Measurements from ENCODE around the gene FOXF1.

The FOXF1 gene

DNA sequence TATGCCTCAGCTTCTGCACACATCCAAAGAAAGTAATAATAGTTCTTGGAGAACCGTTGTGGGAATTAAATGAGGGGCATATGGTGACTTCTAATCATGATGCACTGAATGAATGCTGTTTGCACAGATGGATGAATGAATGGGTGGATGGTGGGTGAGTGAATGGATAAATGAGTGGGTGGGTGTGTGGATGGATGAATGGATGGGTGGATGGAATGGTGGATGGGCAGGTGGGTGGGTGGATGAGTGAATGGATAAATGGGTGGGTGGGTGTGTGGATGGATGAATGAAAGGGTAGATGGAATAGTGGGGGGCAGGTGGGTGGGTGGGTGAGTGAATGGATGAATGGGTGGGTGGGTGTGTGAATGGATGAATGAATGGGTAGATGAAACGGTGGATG, 44.9 kb upstream of the FOXF1 start:
- CTCF ChIA-PET = no interaction called here
- POLR2A ChIA-PET = no interaction called here
- no peak for TF ChIP-seq FOXM1 (IDR thresholded peaks at IDR 0.05; ENCODE audit: borderline replicate concordance)
- no peak for TF ChIP-seq SP1 (IDR thresholded peaks at IDR 0.05)
- TF ChIP-seq ZNF384 (IDR thresholded peaks at IDR 0.05) = no peak
- TF ChIP-seq SUZ12 (IDR thresholded peaks at IDR 0.05) = no peak
- no peak for TF ChIP-seq FOXK2 (IDR thresholded peaks at IDR 0.05)
- TF ChIP-seq FOXA1 (IDR thresholded peaks at IDR 0.05) = no peak
- no peak for TF ChIP-seq HDGF (IDR thresholded peaks at IDR 0.05; ENCODE audit: borderline replicate concordance)
- no peak for TF ChIP-seq ELF4 (IDR thresholded peaks at IDR 0.05)
- TF ChIP-seq, protein P1, sequence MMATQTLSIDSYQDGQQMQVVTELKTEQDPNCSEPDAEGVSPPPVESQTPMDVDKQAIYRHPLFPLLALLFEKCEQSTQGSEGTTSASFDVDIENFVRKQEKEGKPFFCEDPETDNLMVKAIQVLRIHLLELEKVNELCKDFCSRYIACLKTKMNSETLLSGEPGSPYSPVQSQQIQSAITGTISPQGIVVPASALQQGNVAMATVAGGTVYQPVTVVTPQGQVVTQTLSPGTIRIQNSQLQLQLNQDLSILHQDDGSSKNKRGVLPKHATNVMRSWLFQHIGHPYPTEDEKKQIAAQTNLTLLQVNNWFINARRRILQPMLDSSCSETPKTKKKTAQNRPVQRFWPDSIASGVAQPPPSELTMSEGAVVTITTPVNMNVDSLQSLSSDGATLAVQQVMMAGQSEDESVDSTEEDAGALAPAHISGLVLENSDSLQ (IDR thresholded peaks at IDR 0.05) = no peak
- no peak for TF ChIP-seq NFRKB (IDR thresholded peaks at IDR 0.05)
- TF ChIP-seq CTBP1 (IDR thresholded peaks at IDR 0.05; ENCODE audit: borderline replicate concordance) = no peak
- TF ChIP-seq BHLHE40 (IDR thresholded peaks at IDR 0.05; ENCODE audit: borderline replicate concordance) = no peak
- no peak for TF ChIP-seq ARNT (IDR thresholded peaks at IDR 0.05)
- TF ChIP-seq L3MBTL2 (conservative IDR thresholded peaks at IDR 0.05) = no peak
- no peak for DNase-seq (ENCODE audit: extremely low spot score)

DNA sequence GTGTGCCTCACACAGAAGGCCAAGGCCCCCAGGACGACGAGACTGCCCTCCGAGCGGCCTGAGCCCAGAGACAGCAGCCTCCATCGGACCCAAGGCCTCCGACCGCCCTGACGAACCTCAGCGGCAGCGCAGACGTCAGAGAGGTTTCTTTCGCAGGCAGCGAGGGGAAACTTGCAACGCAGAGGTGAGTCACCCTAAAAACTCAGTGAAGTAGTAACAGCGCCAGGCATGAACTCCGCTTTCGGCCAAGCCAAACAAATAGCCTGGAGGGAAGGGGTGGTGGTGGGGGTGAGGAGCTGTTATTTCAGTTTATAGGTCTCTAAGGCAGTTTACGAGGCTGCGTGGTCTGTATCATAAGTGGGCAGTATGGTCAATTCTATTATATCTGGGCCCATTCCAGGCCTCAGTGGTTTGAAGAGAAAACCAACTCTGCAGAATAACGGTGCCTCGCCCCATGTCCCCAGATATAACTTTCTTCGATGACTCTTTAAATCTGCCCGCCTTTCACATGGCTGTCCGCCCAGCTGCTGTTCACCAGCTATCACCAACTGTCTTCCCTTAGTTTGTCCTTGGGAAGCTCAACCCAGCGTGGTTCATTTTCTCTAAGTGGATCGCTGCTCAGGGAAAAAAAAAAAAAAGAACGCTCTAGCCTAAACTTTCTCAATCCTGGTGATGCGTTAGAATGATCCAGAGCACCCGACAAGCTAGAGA, 43.5 kb upstream of the FOXF1 start:
- POLR2A ChIA-PET = interaction anchor here (0.8 kb wide), 1 partner anchor 11 kb away, joined by 3 read pairs; no protein-coding TSS in a partner anchor
- no peak for DNase-seq (ENCODE audit: extremely low spot score)
- CTCF ChIA-PET = interaction anchor here (0.6 kb wide), 1 partner anchor 85 kb away, joined by 4 read pairs; no protein-coding TSS in a partner anchor
- TF ChIP-seq, protein P1 (IDR thresholded peaks at IDR 0.05) = no peak
- TF ChIP-seq ZNF384 (IDR thresholded peaks at IDR 0.05) (no peak), FOXK2 (IDR thresholded peaks at IDR 0.05) (no peak), L3MBTL2 (conservative IDR thresholded peaks at IDR 0.05) (no peak), ELF4 (IDR thresholded peaks at IDR 0.05) (no peak), SUZ12 (IDR thresholded peaks at IDR 0.05) (no peak), FOXM1 (IDR thresholded peaks at IDR 0.05; ENCODE audit: borderline replicate concordance) (no peak), TARDBP (IDR thresholded peaks at IDR 0.05) (no peak), ARNT (IDR thresholded peaks at IDR 0.05) (no peak), NFRKB (IDR thresholded peaks at IDR 0.05) (no peak), HDGF (IDR thresholded peaks at IDR 0.05; ENCODE audit: borderline replicate concordance) (no peak), SP1 (IDR thresholded peaks at IDR 0.05) (no peak), FOXA1 (IDR thresholded peaks at IDR 0.05) (no peak), BHLHE40 (IDR thresholded peaks at IDR 0.05; ENCODE audit: borderline replicate concordance) (no peak), CTBP1 (IDR thresholded peaks at IDR 0.05; ENCODE audit: borderline replicate concordance) (no peak), LEF1 (IDR thresholded peaks at IDR 0.05; ENCODE audit: borderline replicate concordance) (no peak)

- no peak for DNase-seq (ENCODE audit: extremely low spot score)
- ChIA-PET POLR2A (interaction anchor here (0.8 kb wide), 1 partner anchor 12 kb away, joined by 3 read pairs; no protein-coding TSS in a partner anchor), CTCF (interaction anchor here (0.6 kb wide), 1 partner anchor 86 kb away, joined by 4 read pairs; no protein-coding TSS in a partner anchor)
- TF ChIP-seq CTBP1 (IDR thresholded peaks at IDR 0.05; ENCODE audit: borderline replicate concordance) = no peak
- no peak for TF ChIP-seq FOXM1 (IDR thresholded peaks at IDR 0.05; ENCODE audit: borderline replicate concordance)
- TF ChIP-seq SUZ12 (IDR thresholded peaks at IDR 0.05) = no peak
- TF ChIP-seq ELF4 (IDR thresholded peaks at IDR 0.05) = no peak
- TF ChIP-seq HDGF (IDR thresholded peaks at IDR 0.05; ENCODE audit: borderline replicate concordance) = no peak
- no peak for TF ChIP-seq L3MBTL2 (conservative IDR thresholded peaks at IDR 0.05)
- no peak for TF ChIP-seq NFRKB (IDR thresholded peaks at IDR 0.05)
- no peak for TF ChIP-seq BHLHE40 (IDR thresholded peaks at IDR 0.05; ENCODE audit: borderline replicate concordance)
- no peak for TF ChIP-seq FOXK2 (IDR thresholded peaks at IDR 0.05)
- TF ChIP-seq, protein P1 (IDR thresholded peaks at IDR 0.05) = no peak
- TF ChIP-seq ARNT (IDR thresholded peaks at IDR 0.05) = no peak
Observed at GRCh38 chr16:86467490-86467889, 42.8 kb upstream of the FOXF1 start.

GRCh38 chr16:86470964-86471363, 39.4 kb upstream of the FOXF1 start:
- ChIA-PET CTCF (no interaction called here), POLR2A (no interaction called here)
- TF ChIP-seq FOXK2 (IDR thresholded peaks at IDR 0.05) (no peak), BHLHE40 (IDR thresholded peaks at IDR 0.05; ENCODE audit: borderline replicate concordance) (no peak), LEF1 (IDR thresholded peaks at IDR 0.05; ENCODE audit: borderline replicate concordance) (no peak), ZNF384 (IDR thresholded peaks at IDR 0.05) (no peak), ARNT (IDR thresholded peaks at IDR 0.05) (no peak), NFRKB (IDR thresholded peaks at IDR 0.05) (no peak)
- no peak for DNase-seq (ENCODE audit: extremely low spot score)

DNA sequence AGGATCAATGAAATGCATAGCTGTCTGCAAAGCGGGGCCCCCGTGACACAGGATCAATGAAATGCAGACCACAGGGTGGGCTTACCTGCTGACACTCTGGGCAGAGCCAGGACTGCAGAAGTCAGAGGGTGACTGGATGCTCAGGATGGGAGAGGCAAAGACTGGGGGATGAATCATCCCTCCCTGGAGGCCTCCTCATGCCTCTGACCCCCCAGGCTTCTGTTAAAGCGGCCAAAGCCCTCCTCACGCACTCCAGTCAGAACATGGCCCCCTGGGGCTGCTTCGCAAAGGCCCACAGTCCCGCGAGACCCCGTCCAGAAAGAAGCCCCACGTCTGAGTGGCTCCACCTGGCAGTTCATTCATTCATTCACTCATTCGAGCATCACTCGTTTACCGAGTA, 38.4 kb upstream of the FOXF1 start:
- POLR2A ChIA-PET = no interaction called here
- CTCF ChIA-PET = no interaction called here
- DNase-seq (ENCODE audit: extremely low spot score) = no peak
- TF ChIP-seq CTBP1 (IDR thresholded peaks at IDR 0.05; ENCODE audit: borderline replicate concordance) (no peak), FOXM1 (IDR thresholded peaks at IDR 0.05; ENCODE audit: borderline replicate concordance) (no peak), ARNT (IDR thresholded peaks at IDR 0.05) (no peak), L3MBTL2 (conservative IDR thresholded peaks at IDR 0.05) (no peak), ELF4 (IDR thresholded peaks at IDR 0.05) (no peak), FOXK2 (IDR thresholded peaks at IDR 0.05) (no peak)

GRCh38 chr16:86472366-86472765, 38.0 kb upstream of the FOXF1 start:
- DNase-seq (ENCODE audit: extremely low spot score) = no peak
- ChIA-PET POLR2A (no interaction called here), CTCF (no interaction called here)
- TF ChIP-seq FOXK2 (IDR thresholded peaks at IDR 0.05) = no peak
- no peak for TF ChIP-seq NFRKB (IDR thresholded peaks at IDR 0.05)
- TF ChIP-seq FOXA1 (IDR thresholded peaks at IDR 0.05) = no peak
- TF ChIP-seq ELF4 (IDR thresholded peaks at IDR 0.05) = no peak
- no peak for TF ChIP-seq ARNT (IDR thresholded peaks at IDR 0.05)
- TF ChIP-seq, protein P1 (IDR thresholded peaks at IDR 0.05) = no peak
- TF ChIP-seq L3MBTL2 (conservative IDR thresholded peaks at IDR 0.05) = no peak
- no peak for TF ChIP-seq CTBP1 (IDR thresholded peaks at IDR 0.05; ENCODE audit: borderline replicate concordance)
- TF ChIP-seq SP1 (IDR thresholded peaks at IDR 0.05) = no peak
- no peak for TF ChIP-seq BHLHE40 (IDR thresholded peaks at IDR 0.05; ENCODE audit: borderline replicate concordance)
- no peak for TF ChIP-seq HDGF (IDR thresholded peaks at IDR 0.05; ENCODE audit: borderline replicate concordance)
- TF ChIP-seq TARDBP (IDR thresholded peaks at IDR 0.05) = no peak
- no peak for TF ChIP-seq SUZ12 (IDR thresholded peaks at IDR 0.05)
- no peak for TF ChIP-seq FOXM1 (IDR thresholded peaks at IDR 0.05; ENCODE audit: borderline replicate concordance)
- no peak for TF ChIP-seq ZNF384 (IDR thresholded peaks at IDR 0.05)
- no peak for TF ChIP-seq LEF1 (IDR thresholded peaks at IDR 0.05; ENCODE audit: borderline replicate concordance)

All from HEK293T (cell line).